PC-3 (cell line): ENCODE results near the gene CFAP57. TPM values are rescaled to one million over a fixed set of nuclear protein-coding genes. Genes with fewer than 3 reads are reported as not detected.

Experiments
- ATAC-seq: fragments of 200-7000 bp; cut with Tn5 transposase; 2 replicates; pipeline ENCODE4 v1.9.1; 2020; ENCODE audit warnings: mild to moderate bottlenecking, moderate library complexity
- BruUV-seq: library from RNA; stranded (reverse); fragments of 400-500 nt; replicated peaks from 2 replicates; lab custom pipeline; 2021; lab: Mats Ljungman, UMichigan
- CTCF ChIA-PET: fragments of 300-600 bp; sonication (Branson Sonifier 250); formaldehyde crosslinking; loops from one replicate; lab custom pipeline; 2022; ENCODE audit warnings: antibody characterized with exemption; lab: Charles Lee
- POLR2A ChIA-PET: fragments of 300-600 bp; sonication (Branson Sonifier 250); formaldehyde crosslinking; loops from one replicate; lab custom pipeline; 2022; ENCODE audit warnings: antibody characterized with exemption; ENCODE audit not compliant: unreplicated experiment; lab: Charles Lee
- DNase-seq: peaks from one replicate; pipeline ENCODE4 v3.0.0-alpha.2; 2015
- H2AFZ ChIP-seq: fragments of 300-600 bp; sonication (generic); 2 replicates; pipeline ENCODE4 v1.6.0; 2016; ENCODE audit warnings: antibody characterized with exemption, low read length
- H3F3A ChIP-seq: fragments of 300-600 bp; sonication (generic); one replicate; pipeline ENCODE4 v1.6.0; 2017; ENCODE audit warnings: antibody characterized with exemption, low read length, control low read depth, mild to moderate bottlenecking; ENCODE audit not compliant: unreplicated experiment
- H3K27ac ChIP-seq: fragments of 300-600 bp; sonication (generic); 2 replicates; pipeline ENCODE4 v1.5.1; 2016; ENCODE audit warnings: mild to moderate bottlenecking, low read length
- H3K27me3 ChIP-seq: fragments of 300-600 bp; sonication (generic); 2 replicates; pipeline ENCODE4 v1.6.1; 2016; ENCODE audit warnings: low read length, mixed read lengths
- H3K36me3 ChIP-seq: fragments of 300-600 bp; sonication (generic); 2 replicates; pipeline ENCODE4 v1.6.1; 2016; ENCODE audit warnings: low read depth, mixed run types, low read length, mixed read lengths
- H3K4me1 ChIP-seq: fragments of 300-600 bp; sonication (generic); 2 replicates; pipeline ENCODE4 v1.5.1; 2016; ENCODE audit warnings: low read length; ENCODE audit not compliant: insufficient read depth
- H3K4me2 ChIP-seq: fragments of 300-600 bp; sonication (generic); 2 replicates; pipeline ENCODE4 v1.6.0; 2016; ENCODE audit warnings: low read length
- H3K4me3 ChIP-seq: fragments of 300-600 bp; sonication (generic); 2 replicates; pipeline ENCODE4 v1.5.1; 2016; ENCODE audit warnings: mild to moderate bottlenecking, low read length, mixed read lengths
- H3K79me2 ChIP-seq: fragments of 300-600 bp; sonication (generic); 2 replicates; pipeline ENCODE4 v1.6.1; 2017; ENCODE audit warnings: low read length, mixed read lengths
- H3K9ac ChIP-seq: fragments of 300-600 bp; sonication (generic); 2 replicates; pipeline ENCODE4 v1.6.0; 2016; ENCODE audit warnings: mild to moderate bottlenecking, low read length
- H3K9me2 ChIP-seq: fragments of 300-600 bp; sonication (generic); replicated peaks from 2 replicates; pipeline ENCODE4 v1.6.1; 2016; ENCODE audit warnings: mixed run types, low read length, mixed read lengths
- H3K9me3 ChIP-seq: fragments of 300-600 bp; sonication (generic); 2 replicates; pipeline ENCODE4 v1.6.1; 2016; ENCODE audit warnings: low read length, mixed read lengths
- H4K20me1 ChIP-seq: fragments of 300-600 bp; sonication (generic); 2 replicates; pipeline ENCODE4 v1.6.1; 2016; ENCODE audit warnings: low read length, mixed read lengths
- EZH2 ChIP-seq: fragments of 300-600 bp; sonication (generic); IDR thresholded peaks from one replicate; pipeline ENCODE4 v1.6.1; 2017; ENCODE audit warnings: antibody characterized with exemption, mild to moderate bottlenecking, low read length; ENCODE audit not compliant: unreplicated experiment
- EZH2phosphoT487 ChIP-seq: fragments of 300-600 bp; sonication (generic); IDR thresholded peaks from 2 replicates; pipeline ENCODE4 v1.6.1; 2018; ENCODE audit warnings: mild to moderate bottlenecking, antibody characterized with exemption, low read length, borderline replicate concordance
- intact Hi-C: fragments of 100-400 bp; cut with micrococcal nuclease; formaldehyde crosslinking; loops from 2 replicates; pipeline ENCODE4 v1.9.0; 2023
- total RNA-seq: library from RNA; depleted of rRNA; stranded (reverse); fragments of >200 nt; gene quantifications from 2 replicates; pipeline ENCODE4 v1.2.3, GENCODE V29; 2014
- TF ChIP-seq, protein P1 (sequence below): fragments of 300-600 bp; sonication (generic); conservative IDR thresholded peaks from 2 replicates; pipeline ENCODE4 v1.5.1; 2017; ENCODE audit warnings: antibody characterized with exemption, low read depth, mild to moderate bottlenecking, low read length

The CFAP57 gene
- total RNA-seq, 1 experiment from 2014 or later = 1.2 TPM

- BruUV-seq = no TSS peak
- Histone ChIP-seq H3F3A (no peaks in the 10 kb centered on the region), H2AFZ (no peak overlapping the region), H3K9ac (no peak overlapping the region), H3K9me3 (no peaks in the 10 kb centered on the region), H3K9me2 (no peaks in the 10 kb centered on the region), H3K27ac (no peak overlapping the region), H3K27me3 (no peaks in the 10 kb centered on the region), H4K20me1 (no peaks in the 10 kb centered on the region), H3K79me2 (peaks cover 11% of the 10 kb centered on the region; the same call in 1 of the 2 replicates), H3K4me3 (no peak overlapping the region), H3K4me1 (peaks cover 21% of the 10 kb centered on the region), H3K36me3 (no peaks in the 10 kb centered on the region), H3K4me2 (no peak overlapping the region)
- ATAC-seq (no peak), DNase-seq (no peak)
- intact Hi-C loops = loop anchor here (5.0 kb wide), 1 partner anchor 58 kb away; no protein-coding TSS in a partner anchor
- TF ChIP-seq EZH2phosphoT487 = no peak
- no peak for TF ChIP-seq EZH2
- TF ChIP-seq, protein P1, sequence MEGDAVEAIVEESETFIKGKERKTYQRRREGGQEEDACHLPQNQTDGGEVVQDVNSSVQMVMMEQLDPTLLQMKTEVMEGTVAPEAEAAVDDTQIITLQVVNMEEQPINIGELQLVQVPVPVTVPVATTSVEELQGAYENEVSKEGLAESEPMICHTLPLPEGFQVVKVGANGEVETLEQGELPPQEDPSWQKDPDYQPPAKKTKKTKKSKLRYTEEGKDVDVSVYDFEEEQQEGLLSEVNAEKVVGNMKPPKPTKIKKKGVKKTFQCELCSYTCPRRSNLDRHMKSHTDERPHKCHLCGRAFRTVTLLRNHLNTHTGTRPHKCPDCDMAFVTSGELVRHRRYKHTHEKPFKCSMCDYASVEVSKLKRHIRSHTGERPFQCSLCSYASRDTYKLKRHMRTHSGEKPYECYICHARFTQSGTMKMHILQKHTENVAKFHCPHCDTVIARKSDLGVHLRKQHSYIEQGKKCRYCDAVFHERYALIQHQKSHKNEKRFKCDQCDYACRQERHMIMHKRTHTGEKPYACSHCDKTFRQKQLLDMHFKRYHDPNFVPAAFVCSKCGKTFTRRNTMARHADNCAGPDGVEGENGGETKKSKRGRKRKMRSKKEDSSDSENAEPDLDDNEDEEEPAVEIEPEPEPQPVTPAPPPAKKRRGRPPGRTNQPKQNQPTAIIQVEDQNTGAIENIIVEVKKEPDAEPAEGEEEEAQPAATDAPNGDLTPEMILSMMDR = no peak
- POLR2A ChIA-PET = no interaction called here
- CTCF ChIA-PET = no interaction called here
Measured at GRCh38 chr1:43288785-43289706, 116.9 kb downstream of the CFAP57 start.

DNA sequence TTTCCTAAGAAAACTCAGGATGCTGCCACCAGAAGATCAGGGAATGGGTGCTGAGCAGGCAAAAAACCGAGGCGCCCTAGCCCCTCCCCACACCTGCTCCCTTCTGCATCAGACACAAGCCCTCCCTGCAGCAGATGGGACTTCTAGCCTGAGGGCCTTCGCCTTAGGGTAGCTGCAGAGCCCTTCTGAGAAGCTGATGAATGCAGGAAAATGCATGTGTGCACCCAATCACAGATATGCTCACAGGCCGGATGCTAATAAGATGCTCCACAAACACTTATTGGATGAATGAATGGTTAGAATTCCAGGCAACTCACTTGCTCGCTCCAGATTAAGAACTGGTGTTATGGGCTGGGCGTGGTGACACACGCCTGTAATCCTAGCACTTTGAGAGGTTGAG lies 120.1 kb downstream of the CFAP57 start:
- H3F3A ChIP-seq = no peaks in the 10 kb centered on the region
- ChIA-PET CTCF (no interaction called here), POLR2A (no interaction called here)
- DNase-seq = no peak
- no peaks in the 10 kb centered on the region for H3K36me3 ChIP-seq
- H3K4me2 ChIP-seq = no peak overlapping the region
- no peaks in the 10 kb centered on the region for H3K9me2 ChIP-seq
- H3K27me3 ChIP-seq = no peaks in the 10 kb centered on the region
- H3K79me2 ChIP-seq = no peaks in the 10 kb centered on the region
- H3K4me1 ChIP-seq = peaks cover 19% of the 10 kb centered on the region
- H3K9ac ChIP-seq = no peak overlapping the region
- ATAC-seq = no peak
- no peaks in the 10 kb centered on the region for H3K9me3 ChIP-seq
- H3K27ac ChIP-seq = no peak overlapping the region
- no peak overlapping the region for H3K4me3 ChIP-seq
- no peak for TF ChIP-seq EZH2phosphoT487
- no peak for TF ChIP-seq EZH2
- TF ChIP-seq, protein P1 = no peak
- intact Hi-C loops = no loop called here
- BruUV-seq = no TSS peak
- no peaks in the 10 kb centered on the region for H4K20me1 ChIP-seq
- no peak overlapping the region for H2AFZ ChIP-seq

GRCh38 chr1:43292679-43293078 lies 120.5 kb downstream of the CFAP57 start:
- H3K36me3 ChIP-seq = no peaks in the 10 kb centered on the region
- POLR2A ChIA-PET = no interaction called here

More at GRCh38 chr1:43292679-43293078, 120.5 kb downstream of the CFAP57 start:
- Histone ChIP-seq H3K27ac (no peak overlapping the region), H3K9me2 (no peaks in the 10 kb centered on the region), H3K9ac (no peak overlapping the region), H4K20me1 (no peaks in the 10 kb centered on the region), H3K4me3 (no peak overlapping the region), H3F3A (no peaks in the 10 kb centered on the region), H3K9me3 (no peaks in the 10 kb centered on the region), H3K4me2 (no peak overlapping the region), H3K27me3 (no peaks in the 10 kb centered on the region), H3K79me2 (no peaks in the 10 kb centered on the region), H3K4me1 (peaks cover 19% of the 10 kb centered on the region), H2AFZ (no peak overlapping the region)
- BruUV-seq = no TSS peak
- DNase-seq (no peak), ATAC-seq (no peak)
- CTCF ChIA-PET = no interaction called here
- TF ChIP-seq EZH2 = no peak
- TF ChIP-seq EZH2phosphoT487 = no peak
- TF ChIP-seq, protein P1 = no peak
- intact Hi-C loops = no loop called here
